ENCODE measurements around the gene RNF220. TPM values are rescaled to one million over a fixed set of nuclear protein-coding genes. Genes with fewer than 3 reads are reported as not detected.

The RNF220 gene
- total and polyA plus RNA-seq, 9 of the 15 experiments (the other 6 are each of a cell fraction or from before 2014, with no cell fraction given), result 5.1 to 117 (median 66.9) TPM

- TF ChIP-seq ZBTB2 (IDR thresholded peaks at IDR 0.05) (peak; percentile 63), ZC3H8 (IDR thresholded peaks at IDR 0.05) (0 out of 2 replicates have a peak, but pooled peaks have one; percentile 15), PKNOX1 (IDR thresholded peaks at IDR 0.05) (peak; percentile 65), THRB (CRISPR knock-in tag; conservative IDR thresholded peaks at IDR 0.05) (peak; percentile 72; the same call in 1 of the 2 replicates), ZFP36 (IDR thresholded peaks at IDR 0.05; ENCODE audit: low read depth, low read length, partially characterized antibody) (no peak), PML (IDR thresholded peaks at IDR 0.05; ENCODE audit: low read length) (no peak), RNF219 (CRISPR knock-in tag; IDR thresholded peaks at IDR 0.05) (no peak), OTX1 (CRISPR knock-in tag; IDR thresholded peaks at IDR 0.05) (0 out of 2 replicates have a peak, but pooled peaks have one; percentile 47), HDAC2 (IDR thresholded peaks at IDR 0.05) (peak; percentile 77; the same call in 1 of the 2 replicates), E4F1 (CRISPR knock-in tag; IDR thresholded peaks at IDR 0.05; ENCODE audit: borderline replicate concordance) (no peak), ZKSCAN8 (CRISPR knock-in tag; IDR thresholded peaks at IDR 0.05) (no peak), SMARCE1 (IDR thresholded peaks at IDR 0.05) (peak; percentile 98), ZNF592 (IDR thresholded peaks at IDR 0.05) (no peak)
Measured at GRCh38 chr1:44526295-44527073, 121.4 kb downstream of the RNF220 start (continued).

Measured in K562 (cell line).